Choroid plexus epithelial cell (primary cell): ENCODE data around the gene DLL1.
"Not testable (repeated sequence)": the region's sequence is repeated elsewhere in the genome, so short reads cannot be mapped to it uniquely, and the experiment has no call there.

ENCODE experiments used
- DNase-seq: peaks from one replicate; pipeline ENCODE4 v3.0.0-alpha.2; 2010; ENCODE audit warnings: low read depth
- H3K4me3 ChIP-seq: 2 replicates; pipeline ENCODE4 v1.5.1; 2011; ENCODE audit warnings: low read depth, mild to moderate bottlenecking, control low read depth, low read length, moderate library complexity
- TF ChIP-seq, protein P1 (sequence below): conservative IDR thresholded peaks from 2 replicates; pipeline ENCODE4 v1.5.1; 2011; ENCODE audit warnings: low read depth, mild to moderate bottlenecking, control low read depth, inconsistent platforms, low read length, moderate library complexity

The DLL1 gene, protein sequence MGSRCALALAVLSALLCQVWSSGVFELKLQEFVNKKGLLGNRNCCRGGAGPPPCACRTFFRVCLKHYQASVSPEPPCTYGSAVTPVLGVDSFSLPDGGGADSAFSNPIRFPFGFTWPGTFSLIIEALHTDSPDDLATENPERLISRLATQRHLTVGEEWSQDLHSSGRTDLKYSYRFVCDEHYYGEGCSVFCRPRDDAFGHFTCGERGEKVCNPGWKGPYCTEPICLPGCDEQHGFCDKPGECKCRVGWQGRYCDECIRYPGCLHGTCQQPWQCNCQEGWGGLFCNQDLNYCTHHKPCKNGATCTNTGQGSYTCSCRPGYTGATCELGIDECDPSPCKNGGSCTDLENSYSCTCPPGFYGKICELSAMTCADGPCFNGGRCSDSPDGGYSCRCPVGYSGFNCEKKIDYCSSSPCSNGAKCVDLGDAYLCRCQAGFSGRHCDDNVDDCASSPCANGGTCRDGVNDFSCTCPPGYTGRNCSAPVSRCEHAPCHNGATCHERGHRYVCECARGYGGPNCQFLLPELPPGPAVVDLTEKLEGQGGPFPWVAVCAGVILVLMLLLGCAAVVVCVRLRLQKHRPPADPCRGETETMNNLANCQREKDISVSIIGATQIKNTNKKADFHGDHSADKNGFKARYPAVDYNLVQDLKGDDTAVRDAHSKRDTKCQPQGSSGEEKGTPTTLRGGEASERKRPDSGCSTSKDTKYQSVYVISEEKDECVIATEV

DNA sequence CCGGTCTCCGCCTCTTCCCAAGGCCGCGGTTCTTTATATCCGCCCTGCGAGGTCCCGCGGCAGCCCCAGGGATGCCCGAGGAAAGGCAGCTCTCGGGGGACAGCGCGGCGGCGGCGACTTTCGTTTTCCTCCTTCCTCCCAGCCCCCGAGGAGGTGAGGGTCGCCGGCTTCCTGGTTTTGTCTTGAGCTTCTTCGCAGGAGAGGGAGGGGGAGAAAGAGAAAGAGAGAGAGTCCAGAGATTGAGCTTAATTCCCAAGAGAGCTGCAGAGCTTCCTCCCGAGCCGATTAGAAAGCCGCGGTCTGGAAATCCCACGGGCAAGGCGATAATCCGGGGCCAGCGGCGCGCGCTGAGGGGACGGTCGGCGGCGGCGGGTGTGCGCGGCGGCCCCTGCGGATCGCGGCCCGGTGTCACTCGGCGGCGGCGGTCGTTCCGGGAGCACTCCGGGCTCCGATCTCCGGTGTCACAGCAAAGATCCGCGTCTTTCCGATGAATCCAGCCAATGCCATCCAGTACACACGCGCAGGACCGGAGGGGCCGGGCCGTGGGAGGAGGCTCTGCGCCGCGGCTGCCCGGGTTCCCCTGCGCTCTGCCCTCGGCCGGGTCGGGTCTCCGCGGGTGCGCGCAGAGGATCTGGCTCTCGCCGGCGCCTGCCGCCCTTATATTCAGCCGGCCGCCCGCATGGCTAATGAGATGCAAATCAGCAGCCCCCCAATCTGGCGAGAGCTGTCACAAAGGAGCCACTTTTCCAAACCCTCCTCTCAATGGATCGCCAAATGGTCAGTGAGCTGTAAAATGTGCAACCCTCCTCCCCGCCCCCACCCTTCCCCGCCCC is at the start of gene DLL1:
TSS of gene DLL1 (minus strand) at position 783 of the 833 bp plus-strand sequence. CDS start 939 bp downstream, outside the sequence.
- TF ChIP-seq, protein P1, sequence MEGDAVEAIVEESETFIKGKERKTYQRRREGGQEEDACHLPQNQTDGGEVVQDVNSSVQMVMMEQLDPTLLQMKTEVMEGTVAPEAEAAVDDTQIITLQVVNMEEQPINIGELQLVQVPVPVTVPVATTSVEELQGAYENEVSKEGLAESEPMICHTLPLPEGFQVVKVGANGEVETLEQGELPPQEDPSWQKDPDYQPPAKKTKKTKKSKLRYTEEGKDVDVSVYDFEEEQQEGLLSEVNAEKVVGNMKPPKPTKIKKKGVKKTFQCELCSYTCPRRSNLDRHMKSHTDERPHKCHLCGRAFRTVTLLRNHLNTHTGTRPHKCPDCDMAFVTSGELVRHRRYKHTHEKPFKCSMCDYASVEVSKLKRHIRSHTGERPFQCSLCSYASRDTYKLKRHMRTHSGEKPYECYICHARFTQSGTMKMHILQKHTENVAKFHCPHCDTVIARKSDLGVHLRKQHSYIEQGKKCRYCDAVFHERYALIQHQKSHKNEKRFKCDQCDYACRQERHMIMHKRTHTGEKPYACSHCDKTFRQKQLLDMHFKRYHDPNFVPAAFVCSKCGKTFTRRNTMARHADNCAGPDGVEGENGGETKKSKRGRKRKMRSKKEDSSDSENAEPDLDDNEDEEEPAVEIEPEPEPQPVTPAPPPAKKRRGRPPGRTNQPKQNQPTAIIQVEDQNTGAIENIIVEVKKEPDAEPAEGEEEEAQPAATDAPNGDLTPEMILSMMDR: no peak

DNA sequence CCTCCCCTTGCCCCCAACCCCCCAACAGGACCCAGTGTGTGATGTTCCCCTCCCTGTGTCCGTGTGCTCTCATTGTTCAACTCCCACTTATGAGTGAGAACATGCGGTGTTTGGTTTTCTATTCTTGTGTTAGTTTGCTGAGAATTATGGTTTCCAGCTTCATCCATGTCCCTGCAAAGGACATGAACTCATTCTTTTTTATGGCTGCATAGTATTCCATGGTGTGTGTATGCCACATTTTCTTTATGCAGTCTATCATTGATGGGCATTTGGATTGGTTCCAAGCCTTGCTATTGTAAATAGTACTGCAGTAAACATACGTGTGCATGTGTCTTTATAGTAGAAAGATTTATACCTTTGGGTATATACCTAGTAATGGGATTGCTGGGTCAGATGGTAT is 44.3 kb upstream of the DLL1 start:
- not testable (repeated sequence) for DNase-seq, H3K4me3 ChIP-seq

More for the DNA sequence above, at the start of gene DLL1:
- peak within 1 kb of the TSS; percentile 59 for H3K4me3 ChIP-seq
- peak; percentile 38 for DNase-seq

DNA sequence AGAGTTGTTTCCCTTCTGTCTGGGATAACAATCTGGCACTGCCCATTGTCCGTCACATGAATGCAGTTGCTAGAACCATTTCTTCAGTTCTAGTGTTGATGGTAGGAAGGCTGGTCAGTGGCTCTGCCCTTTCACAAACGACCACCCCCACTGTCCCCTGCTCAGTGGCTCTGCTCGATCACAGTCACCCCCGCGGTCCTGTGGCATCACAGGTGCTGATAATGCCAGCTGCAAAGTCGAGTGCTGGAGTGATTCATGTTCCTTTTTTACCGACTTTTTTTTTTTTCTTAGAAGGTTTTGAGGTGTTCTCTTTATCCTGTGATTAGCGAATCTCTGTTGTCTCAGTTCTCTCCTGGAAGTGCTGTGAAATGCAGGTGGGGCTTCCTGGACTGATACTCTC is 38.4 kb upstream of the DLL1 start:
- TF ChIP-seq, protein P1: no peak
- no peak overlapping the region for H3K4me3 ChIP-seq
- DNase-seq: no peak

DNA sequence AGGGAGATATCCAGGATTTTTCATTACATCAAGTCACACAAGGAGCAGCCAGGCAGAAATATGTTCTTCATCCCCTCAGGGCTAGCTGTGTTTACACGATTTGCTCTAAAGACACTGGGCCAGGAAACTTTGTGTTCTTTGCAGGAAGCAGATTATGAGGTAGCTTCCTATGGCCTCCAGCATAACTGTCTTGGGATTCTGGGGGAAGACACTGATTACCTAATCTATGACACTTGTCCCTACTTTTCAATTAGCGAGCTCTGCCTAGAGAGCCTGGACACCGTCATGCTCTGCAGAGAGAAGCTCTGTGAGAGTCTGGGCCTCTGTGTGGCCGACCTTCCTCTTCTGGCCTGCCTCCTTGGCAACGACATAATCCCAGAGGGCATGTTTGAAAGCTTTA is 26.8 kb upstream of the DLL1 start:
- DNase-seq: no peak
- no peak overlapping the region for H3K4me3 ChIP-seq
- TF ChIP-seq, protein P1: no peak

GRCh38 chr6:170317076-170317475 is 26.2 kb upstream of the DLL1 start:
- H3K4me3 ChIP-seq: no peak overlapping the region
- no peak for DNase-seq
- TF ChIP-seq, protein P1: no peak

- H3K4me3 ChIP-seq: no peak overlapping the region
- peak; percentile 28 for DNase-seq
- TF ChIP-seq, protein P1: no peak
Observed at GRCh38 chr6:170316071-170316470, 25.2 kb upstream of the DLL1 start.

DNA sequence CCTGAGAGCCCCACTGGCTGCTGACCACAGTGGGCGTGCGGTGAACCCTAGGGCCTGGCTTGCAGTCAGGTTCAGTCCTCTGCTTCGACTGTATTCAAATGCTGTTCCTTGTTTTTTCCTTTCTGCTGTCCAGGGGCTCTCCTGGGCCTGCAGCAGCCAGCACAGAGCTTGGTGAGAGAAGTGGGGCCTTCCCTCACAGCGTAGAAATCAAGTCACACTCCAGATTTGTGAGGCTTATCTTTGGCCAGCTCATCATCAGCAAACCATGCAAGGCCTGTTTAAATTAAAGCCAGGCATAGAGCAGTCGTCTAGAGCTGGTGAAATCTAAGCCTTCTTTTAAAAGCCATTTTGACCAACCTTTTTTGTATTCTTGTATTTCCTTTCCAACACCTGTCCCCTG is 24.1 kb upstream of the DLL1 start:
- H3K4me3 ChIP-seq: no peak overlapping the region
- TF ChIP-seq, protein P1: no peak
- no peak for DNase-seq
